Liver (tissue), 3 donors: ENCODE results near the gene SPECC1L.
A peak's percentile ranks its signal among the peaks of the same experiment; 100 is the strongest.

ENCODE experiments used
- EGR1 ChIP-seq, 2 donors: IDR thresholded peaks; 2 replicates each; pipeline ENCODE4 v1.6.1; 2016 to 2018; ENCODE audit warnings: antibody characterized with exemption in 2 of 2, low read depth in 2 of 2
- FOXA1 ChIP-seq: IDR thresholded peaks from 2 replicates; pipeline ENCODE4 v1.6.1; 2016; ENCODE audit warnings: antibody characterized with exemption
- GABPA ChIP-seq, 2 donors: IDR thresholded peaks in 1 of 2; conservative IDR thresholded peaks in 1 of 2; 2 replicates each; pipeline ENCODE4 v1.6.1; 2016; ENCODE audit warnings: antibody characterized with exemption in 2 of 2, mild to moderate bottlenecking in 1 of 2, moderate library complexity in 1 of 2
- JUND ChIP-seq, 2 donors: IDR thresholded peaks; 2 replicates each; pipeline ENCODE4 v1.6.1; 2016; ENCODE audit warnings: antibody characterized with exemption in 2 of 2
- RAD21 ChIP-seq, 2 donors: IDR thresholded peaks; 2 replicates each; pipeline ENCODE4 v1.6.1; 2016; ENCODE audit warnings: antibody characterized with exemption in 2 of 2, mild to moderate bottlenecking in 2 of 2
- SP1 ChIP-seq: IDR thresholded peaks from 2 replicates; pipeline ENCODE4 v1.6.1; 2018; ENCODE audit warnings: antibody characterized with exemption, mild to moderate bottlenecking
- TAF1 ChIP-seq: conservative IDR thresholded peaks from 2 replicates; pipeline ENCODE4 v1.6.1; 2016; ENCODE audit warnings: antibody characterized with exemption, mild to moderate bottlenecking
- YY1 ChIP-seq: IDR thresholded peaks from 2 replicates; pipeline ENCODE4 v1.6.1; 2016; ENCODE audit warnings: antibody characterized with exemption, mild to moderate bottlenecking
- TF ChIP-seq, protein P1 (sequence below): fragments of 150-350 bp; IDR thresholded peaks from 2 replicates; pipeline ENCODE4 v1.5.1; 2017; ENCODE audit warnings: improper control_type of control experiment, low read depth, low read length; ENCODE audit not compliant: missing input control
- TF ChIP-seq, protein P2 (sequence below): IDR thresholded peaks from 2 replicates; pipeline ENCODE4 v1.6.1; 2016; ENCODE audit warnings: antibody characterized with exemption
- TF ChIP-seq, protein P3 (sequence below): IDR thresholded peaks from 2 replicates; pipeline ENCODE4 v1.6.1; 2016; ENCODE audit warnings: antibody characterized with exemption
- TF ChIP-seq, protein P4 (sequence below): IDR thresholded peaks from 2 replicates; pipeline ENCODE4 v1.6.1; 2016; ENCODE audit warnings: antibody characterized with exemption, mild to moderate bottlenecking
- TF ChIP-seq, protein P5 (sequence below): IDR thresholded peaks from 2 replicates; pipeline ENCODE4 v1.6.1; 2016; ENCODE audit warnings: antibody characterized with exemption
- donor health status: healthy.
- donor health status: healthy.

DNA sequence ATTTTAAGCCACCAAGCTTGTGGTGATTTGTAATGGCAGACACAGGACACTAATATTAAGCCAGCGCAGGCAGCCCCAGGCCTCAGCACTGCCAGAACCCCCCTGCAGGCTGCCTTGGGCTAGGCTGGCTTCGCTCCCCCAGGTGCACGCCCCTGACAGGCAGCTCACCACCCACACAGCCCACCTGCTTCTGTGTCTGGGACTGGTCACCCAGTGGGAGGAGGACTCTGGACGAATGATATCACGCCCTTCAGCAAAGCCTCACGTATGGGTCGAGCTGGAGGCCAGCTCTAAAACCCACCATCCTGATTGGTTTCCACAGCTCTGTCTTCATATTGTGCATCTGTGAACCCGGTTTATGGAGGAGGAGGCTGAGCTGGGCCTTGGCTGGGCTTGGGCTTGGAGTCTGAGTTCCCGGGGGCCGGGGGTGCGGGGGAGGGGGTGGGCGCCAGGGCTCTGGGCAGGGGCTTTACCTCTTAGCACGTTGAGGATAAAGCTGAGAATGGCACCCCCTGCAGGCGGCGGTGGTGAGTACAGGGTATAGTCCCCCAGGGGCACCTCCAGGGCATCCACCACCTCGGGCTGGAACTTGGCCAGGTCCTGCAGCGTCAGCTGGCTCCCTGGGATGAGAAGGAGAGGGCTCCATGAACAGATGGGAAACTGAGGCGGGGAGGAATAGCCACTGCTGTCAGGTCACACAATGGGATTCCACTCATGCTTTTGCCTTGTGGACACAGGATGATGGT, 39.5 kb upstream of the SPECC1L start:
- TF ChIP-seq JUND (IDR thresholded peaks at IDR 0.05): no peak
- TF ChIP-seq, protein P1, sequence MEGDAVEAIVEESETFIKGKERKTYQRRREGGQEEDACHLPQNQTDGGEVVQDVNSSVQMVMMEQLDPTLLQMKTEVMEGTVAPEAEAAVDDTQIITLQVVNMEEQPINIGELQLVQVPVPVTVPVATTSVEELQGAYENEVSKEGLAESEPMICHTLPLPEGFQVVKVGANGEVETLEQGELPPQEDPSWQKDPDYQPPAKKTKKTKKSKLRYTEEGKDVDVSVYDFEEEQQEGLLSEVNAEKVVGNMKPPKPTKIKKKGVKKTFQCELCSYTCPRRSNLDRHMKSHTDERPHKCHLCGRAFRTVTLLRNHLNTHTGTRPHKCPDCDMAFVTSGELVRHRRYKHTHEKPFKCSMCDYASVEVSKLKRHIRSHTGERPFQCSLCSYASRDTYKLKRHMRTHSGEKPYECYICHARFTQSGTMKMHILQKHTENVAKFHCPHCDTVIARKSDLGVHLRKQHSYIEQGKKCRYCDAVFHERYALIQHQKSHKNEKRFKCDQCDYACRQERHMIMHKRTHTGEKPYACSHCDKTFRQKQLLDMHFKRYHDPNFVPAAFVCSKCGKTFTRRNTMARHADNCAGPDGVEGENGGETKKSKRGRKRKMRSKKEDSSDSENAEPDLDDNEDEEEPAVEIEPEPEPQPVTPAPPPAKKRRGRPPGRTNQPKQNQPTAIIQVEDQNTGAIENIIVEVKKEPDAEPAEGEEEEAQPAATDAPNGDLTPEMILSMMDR: peak; percentile 34
- TF ChIP-seq, protein P2, sequence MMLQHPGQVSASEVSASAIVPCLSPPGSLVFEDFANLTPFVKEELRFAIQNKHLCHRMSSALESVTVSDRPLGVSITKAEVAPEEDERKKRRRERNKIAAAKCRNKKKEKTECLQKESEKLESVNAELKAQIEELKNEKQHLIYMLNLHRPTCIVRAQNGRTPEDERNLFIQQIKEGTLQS: no peak
- TF ChIP-seq RAD21 (IDR thresholded peaks at IDR 0.05): peak in 1 of 2 donors; percentile 47
- no peak for TF ChIP-seq EGR1 (IDR thresholded peaks at IDR 0.05; ENCODE audit: low read depth in 2 of 2)
- TF ChIP-seq, protein P3, sequence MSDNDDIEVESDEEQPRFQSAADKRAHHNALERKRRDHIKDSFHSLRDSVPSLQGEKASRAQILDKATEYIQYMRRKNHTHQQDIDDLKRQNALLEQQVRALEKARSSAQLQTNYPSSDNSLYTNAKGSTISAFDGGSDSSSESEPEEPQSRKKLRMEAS: no peak
- no peak for TF ChIP-seq SP1
- TF ChIP-seq GABPA (IDR thresholded peaks at IDR 0.05 in 1 of 2, conservative IDR thresholded peaks at IDR 0.05 in 1 of 2): no peak
- no peak for TF ChIP-seq YY1
- TF ChIP-seq FOXA1: no peak
- TF ChIP-seq, protein P4, sequence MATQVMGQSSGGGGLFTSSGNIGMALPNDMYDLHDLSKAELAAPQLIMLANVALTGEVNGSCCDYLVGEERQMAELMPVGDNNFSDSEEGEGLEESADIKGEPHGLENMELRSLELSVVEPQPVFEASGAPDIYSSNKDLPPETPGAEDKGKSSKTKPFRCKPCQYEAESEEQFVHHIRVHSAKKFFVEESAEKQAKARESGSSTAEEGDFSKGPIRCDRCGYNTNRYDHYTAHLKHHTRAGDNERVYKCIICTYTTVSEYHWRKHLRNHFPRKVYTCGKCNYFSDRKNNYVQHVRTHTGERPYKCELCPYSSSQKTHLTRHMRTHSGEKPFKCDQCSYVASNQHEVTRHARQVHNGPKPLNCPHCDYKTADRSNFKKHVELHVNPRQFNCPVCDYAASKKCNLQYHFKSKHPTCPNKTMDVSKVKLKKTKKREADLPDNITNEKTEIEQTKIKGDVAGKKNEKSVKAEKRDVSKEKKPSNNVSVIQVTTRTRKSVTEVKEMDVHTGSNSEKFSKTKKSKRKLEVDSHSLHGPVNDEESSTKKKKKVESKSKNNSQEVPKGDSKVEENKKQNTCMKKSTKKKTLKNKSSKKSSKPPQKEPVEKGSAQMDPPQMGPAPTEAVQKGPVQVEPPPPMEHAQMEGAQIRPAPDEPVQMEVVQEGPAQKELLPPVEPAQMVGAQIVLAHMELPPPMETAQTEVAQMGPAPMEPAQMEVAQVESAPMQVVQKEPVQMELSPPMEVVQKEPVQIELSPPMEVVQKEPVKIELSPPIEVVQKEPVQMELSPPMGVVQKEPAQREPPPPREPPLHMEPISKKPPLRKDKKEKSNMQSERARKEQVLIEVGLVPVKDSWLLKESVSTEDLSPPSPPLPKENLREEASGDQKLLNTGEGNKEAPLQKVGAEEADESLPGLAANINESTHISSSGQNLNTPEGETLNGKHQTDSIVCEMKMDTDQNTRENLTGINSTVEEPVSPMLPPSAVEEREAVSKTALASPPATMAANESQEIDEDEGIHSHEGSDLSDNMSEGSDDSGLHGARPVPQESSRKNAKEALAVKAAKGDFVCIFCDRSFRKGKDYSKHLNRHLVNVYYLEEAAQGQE: no peak
- TF ChIP-seq TAF1: no peak
- TF ChIP-seq, protein P5, sequence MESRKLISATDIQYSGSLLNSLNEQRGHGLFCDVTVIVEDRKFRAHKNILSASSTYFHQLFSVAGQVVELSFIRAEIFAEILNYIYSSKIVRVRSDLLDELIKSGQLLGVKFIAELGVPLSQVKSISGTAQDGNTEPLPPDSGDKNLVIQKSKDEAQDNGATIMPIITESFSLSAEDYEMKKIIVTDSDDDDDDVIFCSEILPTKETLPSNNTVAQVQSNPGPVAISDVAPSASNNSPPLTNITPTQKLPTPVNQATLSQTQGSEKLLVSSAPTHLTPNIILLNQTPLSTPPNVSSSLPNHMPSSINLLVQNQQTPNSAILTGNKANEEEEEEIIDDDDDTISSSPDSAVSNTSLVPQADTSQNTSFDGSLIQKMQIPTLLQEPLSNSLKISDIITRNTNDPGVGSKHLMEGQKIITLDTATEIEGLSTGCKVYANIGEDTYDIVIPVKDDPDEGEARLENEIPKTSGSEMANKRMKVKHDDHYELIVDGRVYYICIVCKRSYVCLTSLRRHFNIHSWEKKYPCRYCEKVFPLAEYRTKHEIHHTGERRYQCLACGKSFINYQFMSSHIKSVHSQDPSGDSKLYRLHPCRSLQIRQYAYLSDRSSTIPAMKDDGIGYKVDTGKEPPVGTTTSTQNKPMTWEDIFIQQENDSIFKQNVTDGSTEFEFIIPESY: no peak
